Ovary (tissue), 10 donors: Measurements from ENCODE around the gene STK39. TPM values are rescaled to one million over a fixed set of nuclear protein-coding genes. Genes with fewer than 3 reads are reported as not detected.

Source experiments
- DNase-seq, 5 donors: peaks; one replicate each; pipeline ENCODE4 v3.0.0-alpha.2; 2019 to 2020
- H3K27ac ChIP-seq, 2 donors: fragments of 200-600 bp; one replicate each; pipeline versions ENCODE4 v1.5.1 to v1.8.0; 2019 to 2022
- H3K27me3 ChIP-seq: fragments of 200-600 bp; one replicate; pipeline ENCODE4 v1.8.0; 2022
- H3K36me3 ChIP-seq: fragments of 200-600 bp; sonication (generic); one replicate; pipeline ENCODE4 v1.5.1; 2019
- H3K4me1 ChIP-seq: one replicate; pipeline ENCODE4 v1.8.1; 2013; ENCODE audit warnings: mild to moderate bottlenecking, moderate library complexity; ENCODE audit not compliant: insufficient read depth
- H3K4me3 ChIP-seq: fragments of 200-600 bp; sonication (generic); one replicate; pipeline ENCODE4 v1.5.1; 2017
- H3K9me3 ChIP-seq, 2 donors: fragments of 200-600 bp in 1 of 2; sonication (generic) in 1 of 2; one replicate each; pipeline versions ENCODE4 v1.5.1 to v1.8.1; 2013 to 2019; ENCODE audit warnings: mild to moderate bottlenecking in 1 of 2, moderate library complexity in 1 of 2
- EP300 ChIP-seq: sonication (generic); formaldehyde crosslinking; IDR thresholded peaks from one replicate; pipeline ENCODE4 v1.6.1; 2017; ENCODE audit warnings: antibody characterized with exemption
- POLR2A ChIP-seq: fragments of 450-650 bp; IDR thresholded peaks from one replicate; pipeline ENCODE4 v1.6.1; 2017; ENCODE audit warnings: antibody characterized with exemption, mild to moderate bottlenecking, moderate library complexity
- WGBS, 3 donors: extraction: QIAGEN DNeasy Blood & Tissue Kit in 1 of 3; methylation state at CpG; one replicate each; pipeline versions ENCODE4 v1.1.5 to v1.1.7; 2013 to 2017; 5-methylcytosine and 5-hydroxymethylcytosine counted together
- intact Hi-C, 4 donors: fragments of 100-400 bp; cut with DNase I; formaldehyde crosslinking; loops; one replicate each; pipeline versions ENCODE4 v1.11.0 to v1.15.1; 2022 to 2023
- long read RNA-seq, 3 donors: library from polyadenylated mRNA in 2 of 3; unstranded in 2 of 3; transcript quantifications; one replicate each; pipeline ENCODE4 v2.0.0 and lab custom pipeline, GENCODE V29; 2021 to 2026
- polyA plus RNA-seq, 2 donors: library from polyadenylated mRNA; stranded (reverse); fragments of 200-250 nt in 1 of 2; fragments of 350-450 nt in 1 of 2; fragmentation: Illumina TruSeq in 1 of 2; extraction: RNeasy Lipid Tissue Mini Kit (QIAGEN cat#74804) in 1 of 2; gene quantifications; one replicate each; pipeline ENCODE4 v1.2.3, GENCODE V29; 2013 to 2014
- total RNA-seq, 7 donors: library from RNA; depleted of rRNA in 2 of 7; stranded (reverse); fragments of >200 nt in 2 of 7; fragmentation: NEBNext Ultra II Directional in 3 of 7; extraction: Animal tissue kit (Norgen Biotek cat#: 25700) in 3 of 7; gene quantifications; one replicate each; pipeline versions ENCODE4 v1.1.0 to v1.2.4, GENCODE V29; 2016 to 2023
- TF ChIP-seq, protein P1 (sequence below), 3 donors: fragments of 450-650 bp in 2 of 3; fragments of 200-600 bp in 1 of 3; IDR thresholded peaks; one replicate each; pipeline versions ENCODE4 v1.5.1 to v1.8.0; 2016 to 2022; ENCODE audit warnings: antibody characterized with exemption in 3 of 3, mild to moderate bottlenecking in 1 of 3
- donor health status: DM: no; HTN: no; CAD: no; lungs with moderate emphysema.
- donor health status: DM: no; HTN: no; CAD: no.
- donor health status: Bipolar disorder and iron deficiency.
- donor health status: DM: yes; HTN: yes; CAD: no.
- donor health status: DM: no; HTN: no; CAD: no.
- donor health status: DM: yes; HTN: yes; CAD: no.

Gene STK39
- total RNA-seq: 10 to 100 TPM in 4 of 7 donors, 1 to 10 TPM in 3; 7.6 to 14.1 (median 10.6) TPM
- 10 to 100 TPM in 1 of 2 donors, 1 to 10 TPM in 1; 5.9 to 14.1 TPM for polyA plus RNA-seq
- long read RNA-seq, donor 1, partial matches to known transcripts: 3 of 3 reads
- long read RNA-seq, donor 1, other reads (novel, unspliced or antisense): 0 of 3 reads
- long read RNA-seq, donor 2, transcript STK39-201 (18 exons, 3,820 nt): major isoform, 5 of 5 reads
- long read RNA-seq, donor 2, partial matches to known transcripts: 0 of 5 reads
- long read RNA-seq, donor 2, other reads (novel, unspliced or antisense): 0 of 5 reads
- long read RNA-seq, donor 3, transcript STK39-201 (18 exons, 3,820 nt): major isoform, 11 of 24 reads
- long read RNA-seq, donor 3, partial matches to known transcripts: 2 of 24 reads
- long read RNA-seq, donor 3, other reads (novel, unspliced or antisense): 11 of 24 reads

DNA sequence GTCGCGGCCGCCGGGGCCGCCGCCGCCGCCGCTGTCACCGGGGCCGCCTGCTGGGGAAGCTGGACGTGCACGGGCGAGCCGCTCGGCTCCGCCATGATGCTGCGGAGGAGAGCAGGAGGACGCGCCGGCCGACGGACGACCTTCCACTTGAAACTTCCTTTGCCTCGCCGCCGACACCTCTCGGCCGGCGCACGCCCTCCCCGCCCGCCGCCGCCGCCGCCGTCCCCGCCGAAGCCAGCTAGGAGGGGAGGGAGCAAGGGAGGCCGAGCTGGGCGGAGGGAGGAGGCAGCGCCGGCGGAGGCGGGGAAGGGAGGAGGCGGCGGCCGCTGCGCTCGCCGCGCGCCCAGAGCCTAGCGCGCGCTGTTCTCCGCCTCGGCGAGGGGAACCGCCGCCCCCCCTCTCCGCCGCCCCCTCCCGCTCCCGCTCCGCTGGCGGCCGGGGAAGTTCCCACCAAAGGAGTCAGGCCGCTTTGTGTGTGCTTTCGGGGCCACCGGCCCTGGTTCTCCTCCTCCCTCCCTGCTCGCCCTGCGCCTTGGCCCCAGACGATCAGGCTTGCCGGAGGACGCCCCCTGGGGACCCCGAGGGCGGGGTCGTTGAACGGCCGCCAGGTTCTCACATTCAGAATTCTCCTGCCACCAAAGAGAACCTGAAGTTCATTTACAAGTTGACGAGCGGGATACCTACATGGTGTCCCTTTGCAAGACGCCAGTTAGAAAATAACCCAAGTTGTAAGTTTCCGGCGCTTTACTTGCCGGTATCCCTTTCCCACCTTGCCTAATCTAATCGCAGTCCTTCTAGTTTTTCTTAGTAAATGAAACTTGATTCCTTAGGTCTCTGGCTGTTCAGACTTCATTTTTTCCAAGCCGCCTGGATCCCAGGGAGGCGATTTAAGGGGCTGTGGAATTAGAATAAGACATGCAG is at the start of gene STK39:
Gene STK39, minus strand, starts transcription at position 255 of the 921 bp plus-strand sequence. Its CDS starts 160 bp downstream, at position 95.
- no peak for TF ChIP-seq EP300
- no peak for TF ChIP-seq POLR2A
- TF ChIP-seq, protein P1, sequence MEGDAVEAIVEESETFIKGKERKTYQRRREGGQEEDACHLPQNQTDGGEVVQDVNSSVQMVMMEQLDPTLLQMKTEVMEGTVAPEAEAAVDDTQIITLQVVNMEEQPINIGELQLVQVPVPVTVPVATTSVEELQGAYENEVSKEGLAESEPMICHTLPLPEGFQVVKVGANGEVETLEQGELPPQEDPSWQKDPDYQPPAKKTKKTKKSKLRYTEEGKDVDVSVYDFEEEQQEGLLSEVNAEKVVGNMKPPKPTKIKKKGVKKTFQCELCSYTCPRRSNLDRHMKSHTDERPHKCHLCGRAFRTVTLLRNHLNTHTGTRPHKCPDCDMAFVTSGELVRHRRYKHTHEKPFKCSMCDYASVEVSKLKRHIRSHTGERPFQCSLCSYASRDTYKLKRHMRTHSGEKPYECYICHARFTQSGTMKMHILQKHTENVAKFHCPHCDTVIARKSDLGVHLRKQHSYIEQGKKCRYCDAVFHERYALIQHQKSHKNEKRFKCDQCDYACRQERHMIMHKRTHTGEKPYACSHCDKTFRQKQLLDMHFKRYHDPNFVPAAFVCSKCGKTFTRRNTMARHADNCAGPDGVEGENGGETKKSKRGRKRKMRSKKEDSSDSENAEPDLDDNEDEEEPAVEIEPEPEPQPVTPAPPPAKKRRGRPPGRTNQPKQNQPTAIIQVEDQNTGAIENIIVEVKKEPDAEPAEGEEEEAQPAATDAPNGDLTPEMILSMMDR (IDR thresholded peaks at IDR 0.05): no peak
- no peaks in the 10 kb centered on the region for H3K9me3 ChIP-seq
- intact Hi-C loops: no loop called here
- H3K27ac ChIP-seq: peak within 1 kb of the TSS; percentile 51 to 58
- H3K36me3 ChIP-seq: no peaks in the 10 kb centered on the region
- 0 to 1% (median 1%) methylated on average over 33 to 91 of the region's 91 CpGs for WGBS, 3 donors
- no peaks in the 10 kb centered on the region for H3K27me3 ChIP-seq
- H3K4me3 ChIP-seq: peak within 1 kb of the TSS; percentile 59
- DNase-seq: peak; percentile 69 to 81 (median 77)
- H3K4me1 ChIP-seq: peaks cover 3% of the 10 kb centered on the region

DNA sequence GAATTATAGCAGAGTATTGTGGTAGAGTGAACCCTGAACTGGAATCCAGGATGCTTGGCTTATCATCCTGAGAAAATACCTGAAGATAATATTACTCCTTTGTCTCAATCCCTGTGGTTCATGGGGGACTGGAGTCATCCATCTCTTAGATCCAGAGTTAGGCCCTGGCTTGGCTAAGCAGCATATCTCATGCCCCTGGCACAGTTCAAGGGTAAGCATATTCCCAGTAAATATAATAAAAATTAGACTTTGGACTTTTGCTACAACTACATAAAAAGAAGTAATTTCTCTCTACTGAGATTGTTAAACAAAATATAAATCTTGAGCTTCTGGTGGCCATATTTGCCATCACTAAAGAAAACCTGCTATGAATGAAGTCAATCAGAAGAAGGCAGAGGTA is 47.7 kb upstream of the STK39 start:
- no peak overlapping the region for H3K27ac ChIP-seq
- no peaks in the 10 kb centered on the region for H3K9me3 ChIP-seq
- TF ChIP-seq EP300: no peak
- TF ChIP-seq, protein P1 (IDR thresholded peaks at IDR 0.05): no peak
- TF ChIP-seq POLR2A: no peak
- no peaks in the 10 kb centered on the region for H3K36me3 ChIP-seq
- no peak overlapping the region for H3K4me3 ChIP-seq
- no peaks in the 10 kb centered on the region for H3K27me3 ChIP-seq
- intact Hi-C loops: no loop called here
- DNase-seq: no peak
- H3K4me1 ChIP-seq: no peaks in the 10 kb centered on the region

DNA sequence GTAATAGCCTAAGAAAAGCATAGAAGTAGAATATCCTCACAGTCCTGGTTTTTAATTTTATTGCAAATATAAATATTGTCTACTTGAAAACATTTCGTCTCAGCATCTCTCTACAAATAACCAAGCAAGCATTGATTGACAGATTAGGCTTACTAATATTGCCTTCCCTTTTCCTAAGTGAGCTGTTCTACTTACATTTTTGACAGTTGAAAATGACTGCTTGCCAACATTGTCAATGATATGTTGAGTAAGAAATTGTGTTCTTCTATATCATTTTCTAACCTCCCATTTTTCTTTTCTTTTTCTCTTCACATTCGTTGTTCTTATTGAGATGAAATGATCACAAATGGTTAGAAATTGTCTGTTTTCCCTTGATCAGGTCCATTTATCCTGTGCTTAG is 47.0 kb upstream of the STK39 start:
- H3K36me3 ChIP-seq: no peaks in the 10 kb centered on the region
- H3K27me3 ChIP-seq: no peaks in the 10 kb centered on the region
- intact Hi-C loops: no loop called here
- H3K4me1 ChIP-seq: no peaks in the 10 kb centered on the region
- DNase-seq: no peak
- WGBS, 3 donors: 86 to 92% (median 88%) methylated on average over 2 of the region's 2 CpGs
- no peak for TF ChIP-seq EP300
- TF ChIP-seq, protein P1 (IDR thresholded peaks at IDR 0.05): no peak
- TF ChIP-seq POLR2A: no peak
- H3K9me3 ChIP-seq: no peaks in the 10 kb centered on the region
- no peak overlapping the region for H3K27ac ChIP-seq
- H3K4me3 ChIP-seq: no peak overlapping the region

DNA sequence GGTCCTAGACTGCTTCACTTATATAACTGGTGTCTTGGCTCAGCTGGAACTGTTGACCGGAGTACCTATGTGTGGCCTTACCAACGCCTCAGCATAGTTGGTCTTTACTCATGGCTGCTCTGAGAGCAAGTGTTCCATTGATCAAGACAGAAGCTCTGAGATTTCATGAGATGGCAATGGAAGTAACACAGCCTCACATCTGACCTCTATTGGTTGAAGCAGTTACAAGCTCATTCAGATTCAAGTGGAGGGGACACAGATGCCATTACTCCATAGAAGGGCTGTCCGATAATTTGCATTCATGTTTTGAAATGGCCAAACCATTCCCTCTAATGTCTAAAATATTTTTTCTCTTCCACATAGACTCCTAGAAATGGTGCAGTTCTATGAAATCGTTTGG is 46.4 kb upstream of the STK39 start:
- DNase-seq: no peak
- Histone ChIP-seq H3K4me3 (no peak overlapping the region), H3K36me3 (no peaks in the 10 kb centered on the region), H3K9me3 (no peaks in the 10 kb centered on the region), H3K4me1 (no peaks in the 10 kb centered on the region), H3K27ac (no peak overlapping the region), H3K27me3 (no peaks in the 10 kb centered on the region)
- TF ChIP-seq EP300 (no peak), POLR2A (no peak)
- TF ChIP-seq, protein P1 (IDR thresholded peaks at IDR 0.05): no peak
- intact Hi-C loops: no loop called here
- 90 to 97% (median 94%) methylated on average over 4 of the region's 4 CpGs for WGBS, 3 donors
